Measurements from ENCODE around the gene RNPEPL1. TPM values are rescaled to one million over a fixed set of nuclear protein-coding genes. Genes with fewer than 3 reads are reported as not detected.

Gene RNPEPL1
- polyA plus RNA-seq, 2 of the 4 experiments (the other 2 are of a cell fraction), result 9.2 to 26.3 TPM

GRCh38 chr2:240579071-240579762, 10.9 kb downstream of the RNPEPL1 start:
- Histone ChIP-seq H3K27ac (peak overlapping the region; percentile 29 to 81), H3K4me2 (peak overlapping the region; percentile 70), H3K9me3 (no peaks in the 10 kb centered on the region), H3K4me3 (no peak overlapping the region), H3K4me1 (peaks cover 23% of the 10 kb centered on the region)
- ChIA-PET CTCF (interaction anchor here (0.7 to 7.3 kb wide), 6 partner anchors 9 to 261 kb away, joined by 3 to 76 read pairs (median 6); partner anchors contain the start of gene RNPEPL1), POLR2A (interaction anchor here (1.7 to 2.0 kb wide), 3 partner anchors 10 to 18 kb away, joined by 9 to 21 read pairs (median 16); partner anchors contain the start of genes DUSP28 and RNPEPL1)
- TF ChIP-seq HDAC2 (IDR thresholded peaks at IDR 0.05), result no peak
- no peak for TF ChIP-seq PBX3 (IDR thresholded peaks at IDR 0.05)
- TF ChIP-seq MAZ (IDR thresholded peaks at IDR 0.05; ENCODE audit: borderline replicate concordance, low read depth, low read length), result no peak
- no peak for TF ChIP-seq FOSL2 (IDR thresholded peaks at IDR 0.05)
- TF ChIP-seq FOSL2 (CRISPR knock-in tag; IDR thresholded peaks at IDR 0.05), result no peak
- no peak for TF ChIP-seq SREBF2 (IDR thresholded peaks at IDR 0.05)
- no peak for TF ChIP-seq EP300 (IDR thresholded peaks at IDR 0.05)
- TF ChIP-seq NFE2L2 (conservative IDR thresholded peaks at IDR 0.05; ENCODE audit: low read length), result no peak
- ATAC-seq (peak in 1 of 2 experiments; percentile 6; a peak in 3 of 6 replicates), FAIRE-seq (no peak), DNase-seq (ENCODE audit: low read depth in 1 of 2, low spot score in 1 of 2) (no peak)
- 91% methylated on average over 10 of the region's 12 CpGs for WGBS (ENCODE audit: missing lambda C conversion rate)

DNA sequence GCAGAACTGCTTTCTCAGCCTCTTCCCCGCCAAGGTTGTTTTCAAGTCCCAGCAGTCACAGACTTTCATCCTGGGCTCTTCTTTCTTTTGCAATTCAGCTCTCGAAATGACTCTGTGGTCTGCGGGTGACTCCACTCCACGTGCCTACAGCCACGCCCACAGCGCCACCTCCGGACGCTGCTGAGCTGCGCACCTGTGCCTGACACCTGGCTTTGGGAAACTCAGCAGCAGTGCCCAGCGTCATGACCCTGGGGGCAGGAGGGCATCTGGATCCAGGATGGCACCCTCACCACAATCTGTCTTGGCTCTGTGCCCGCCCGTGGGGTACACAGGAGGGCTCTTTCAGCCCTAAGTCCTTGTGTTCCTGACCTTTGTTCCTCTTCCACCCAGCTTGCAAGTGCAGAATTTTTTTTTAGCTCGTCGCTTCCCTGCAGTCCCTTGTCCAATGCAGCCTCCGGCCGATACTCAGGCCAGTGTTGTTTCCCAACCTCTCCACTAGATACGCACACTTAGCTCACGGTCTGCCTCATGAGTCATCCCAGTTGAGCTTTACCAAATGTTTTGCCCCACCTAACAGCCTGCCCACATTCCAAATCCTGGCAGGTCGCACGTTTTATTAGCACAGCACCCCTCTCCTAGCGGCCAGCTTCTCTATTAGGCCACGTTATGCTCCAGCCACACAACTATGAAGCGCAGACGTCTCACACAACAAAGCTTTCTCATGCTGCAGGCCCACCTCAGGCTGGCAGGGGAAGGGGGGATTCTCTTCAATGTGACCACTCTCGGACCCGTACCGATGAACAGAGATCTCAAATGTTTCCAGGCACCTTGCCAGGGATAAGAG, 11.7 kb downstream of the RNPEPL1 start:
- ATAC-seq, result peak; percentile 88 to 90
- 0 out of 3 replicates have a peak overlapping the region, but pooled peaks have one; percentile 2 for H3K4me3 ChIP-seq
- TF ChIP-seq FOSL2 (IDR thresholded peaks at IDR 0.05) (no peak), FOSL2 (CRISPR knock-in tag; IDR thresholded peaks at IDR 0.05) (peak; percentile 86), PBX3 (IDR thresholded peaks at IDR 0.05) (peak; percentile 12; the same call in 1 of the 2 replicates), POLR2A (IDR thresholded peaks at IDR 0.05; ENCODE audit: low read length) (no peak), GATA3 (IDR thresholded peaks at IDR 0.05; ENCODE audit: borderline replicate concordance) (0 out of 2 replicates have a peak, but pooled peaks have one; percentile 7), BHLHE40 (IDR thresholded peaks at IDR 0.05; ENCODE audit: low read depth, low read length) (peak; percentile 82), CEBPB (IDR thresholded peaks at IDR 0.05) (peak; percentile 12 to 60; a peak in 2 of 4 replicates), NPAS2 (CRISPR knock-in tag; IDR thresholded peaks at IDR 0.05; ENCODE audit: borderline replicate concordance) (no peak), MYC (IDR thresholded peaks at IDR 0.05; ENCODE audit: borderline replicate concordance, low read length) (peak; percentile 75; the same call in 1 of the 2 replicates)
- TF ChIP-seq, protein P1, sequence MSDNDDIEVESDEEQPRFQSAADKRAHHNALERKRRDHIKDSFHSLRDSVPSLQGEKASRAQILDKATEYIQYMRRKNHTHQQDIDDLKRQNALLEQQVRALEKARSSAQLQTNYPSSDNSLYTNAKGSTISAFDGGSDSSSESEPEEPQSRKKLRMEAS (IDR thresholded peaks at IDR 0.05), result peak; percentile 71
- ChIA-PET CTCF (interaction anchor here (0.6 to 7.3 kb wide), 8 partner anchors 8 to 260 kb away, joined by 3 to 76 read pairs (median 4); partner anchors contain the start of gene RNPEPL1), POLR2A (interaction anchor here (1.7 to 2.0 kb wide), 3 partner anchors 11 to 19 kb away, joined by 9 to 21 read pairs (median 16); partner anchors contain the start of genes DUSP28 and RNPEPL1)
- peak overlapping the region; percentile 29 to 81 for H3K27ac ChIP-seq
- WGBS (ENCODE audit: missing lambda C conversion rate), result 24% methylated on average over 26 of the region's 27 CpGs
- no peaks in the 10 kb centered on the region for H3K9me3 ChIP-seq
- peak overlapping the region; percentile 70 for H3K4me2 ChIP-seq
- H3K4me1 ChIP-seq, result peaks cover 31% of the 10 kb centered on the region
- no peak for FAIRE-seq
- DNase-seq (ENCODE audit: low read depth in 1 of 2, low spot score in 1 of 2), result peak in 1 of 2 experiments; percentile 82

DNA sequence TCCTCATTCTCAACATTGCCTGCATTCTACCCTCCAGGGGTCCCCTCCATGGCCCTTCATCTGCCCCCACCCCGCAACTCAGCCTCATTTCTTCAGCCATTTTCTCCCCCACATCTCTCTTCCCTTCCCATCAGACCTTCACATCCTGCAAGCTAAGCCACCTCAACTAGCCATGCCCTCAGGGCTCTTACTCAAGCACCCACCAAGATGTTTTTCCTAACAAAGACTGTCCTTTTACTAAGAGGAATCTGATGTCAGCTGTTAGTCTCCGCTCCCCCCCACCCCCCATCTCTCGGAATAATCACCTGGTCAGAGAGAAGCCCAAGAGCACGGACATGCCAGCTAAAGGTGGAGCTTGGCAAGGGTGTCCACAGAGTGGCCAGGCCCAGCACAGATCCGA, 13.5 kb downstream of the RNPEPL1 start:
- DNase-seq (ENCODE audit: low read depth in 1 of 2, low spot score in 1 of 2), result no peak
- Histone ChIP-seq H3K4me2 (no peak overlapping the region), H3K9me3 (no peaks in the 10 kb centered on the region), H3K4me1 (peaks cover 35% of the 10 kb centered on the region), H3K27ac (no peak overlapping the region), H3K4me3 (no peak overlapping the region)
- FAIRE-seq, result no peak
- ChIA-PET POLR2A (no interaction called here), CTCF (interaction anchor here (0.8 to 1.1 kb wide), 2 partner anchors 9 to 23 kb away, joined by 3 read pairs; no protein-coding TSS in a partner anchor)
- ATAC-seq, result no peak
- over 99% methylated on average over 5 of the region's 5 CpGs for WGBS (ENCODE audit: missing lambda C conversion rate)
- TF ChIP-seq HDAC2 (IDR thresholded peaks at IDR 0.05) (no peak), JUNB (IDR thresholded peaks at IDR 0.05) (no peak), SREBF2 (IDR thresholded peaks at IDR 0.05) (no peak), ZC3H11A (IDR thresholded peaks at IDR 0.05) (no peak), CEBPB (IDR thresholded peaks at IDR 0.05) (no peak), REST (IDR thresholded peaks at IDR 0.05) (no peak), HOXB5 (CRISPR knock-in tag; IDR thresholded peaks at IDR 0.05) (no peak), HMGXB4 (CRISPR knock-in tag; IDR thresholded peaks at IDR 0.05; ENCODE audit: borderline replicate concordance) (no peak)
- TF ChIP-seq, protein P2, sequence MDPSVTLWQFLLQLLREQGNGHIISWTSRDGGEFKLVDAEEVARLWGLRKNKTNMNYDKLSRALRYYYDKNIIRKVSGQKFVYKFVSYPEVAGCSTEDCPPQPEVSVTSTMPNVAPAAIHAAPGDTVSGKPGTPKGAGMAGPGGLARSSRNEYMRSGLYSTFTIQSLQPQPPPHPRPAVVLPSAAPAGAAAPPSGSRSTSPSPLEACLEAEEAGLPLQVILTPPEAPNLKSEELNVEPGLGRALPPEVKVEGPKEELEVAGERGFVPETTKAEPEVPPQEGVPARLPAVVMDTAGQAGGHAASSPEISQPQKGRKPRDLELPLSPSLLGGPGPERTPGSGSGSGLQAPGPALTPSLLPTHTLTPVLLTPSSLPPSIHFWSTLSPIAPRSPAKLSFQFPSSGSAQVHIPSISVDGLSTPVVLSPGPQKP (IDR thresholded peaks at IDR 0.05; ENCODE audit: low read depth, low read length), result no peak

All from A549 (cell line).